A549 (cell line): ENCODE measurements around the gene CRYBA1.

Source experiments
- CBX8 ChIP-seq: fragments of 200-600 bp; sonication (generic); IDR thresholded peaks from 2 replicates; pipeline ENCODE4 v1.6.1; 2016
- CHD2 ChIP-seq: fragments of 150-350 bp; IDR thresholded peaks from 2 replicates; pipeline ENCODE4 v1.6.1; 2014; ENCODE audit warnings: low read length; ENCODE audit not compliant: partially characterized antibody
- EHF ChIP-seq: fragments of 250-450 bp; sonication (Bioruptor Pico); IDR thresholded peaks from 2 replicates; pipeline ENCODE4 v1.5.0; 2020; ENCODE audit warnings: mild to moderate bottlenecking
- MAZ ChIP-seq: fragments of 150-350 bp; IDR thresholded peaks from 2 replicates; pipeline ENCODE4 v1.6.1; 2014; ENCODE audit warnings: antibody characterized with exemption, low read depth, low read length, borderline replicate concordance
- MYC ChIP-seq: IDR thresholded peaks from 2 replicates; pipeline ENCODE4 v1.6.1; 2012; ENCODE audit warnings: mild to moderate bottlenecking, inconsistent platforms, low read length, improper control_type of control experiment, borderline replicate concordance
- REST ChIP-seq: fragments of 200-600 bp; sonication (generic); IDR thresholded peaks from 2 replicates; pipeline ENCODE4 v1.6.1; 2016; ENCODE audit warnings: antibody characterized with exemption, mild to moderate bottlenecking, moderate library complexity
- RNF2 ChIP-seq: fragments of 200-600 bp; sonication (generic); IDR thresholded peaks from 2 replicates; pipeline ENCODE4 v1.6.1; 2016; ENCODE audit warnings: low read depth, mild to moderate bottlenecking, antibody characterized with exemption, moderate library complexity, borderline replicate concordance
- SREBF2 ChIP-seq: fragments of 450-650 bp; IDR thresholded peaks from 2 replicates; pipeline ENCODE4 v1.6.1; 2014; ENCODE audit warnings: mild to moderate bottlenecking, moderate library complexity
- TF ChIP-seq, protein P1 (sequence below): fragments of >200 bp; sonication (Bioruptor Twin); formaldehyde crosslinking; IDR thresholded peaks from 3 replicates; pipeline ENCODE4 v1.5.1; 2016
- TF ChIP-seq, protein P2 (sequence below): IDR thresholded peaks from 2 replicates; pipeline ENCODE4 v1.6.1; 2012
- TF ChIP-seq, protein P3 (sequence below): fragments of 250-450 bp; sonication (Bioruptor Pico); IDR thresholded peaks from 2 replicates; pipeline ENCODE4 v1.5.0; 2021; ENCODE audit warnings: mild to moderate bottlenecking, moderate library complexity, borderline replicate concordance

- TF ChIP-seq, protein P1, sequence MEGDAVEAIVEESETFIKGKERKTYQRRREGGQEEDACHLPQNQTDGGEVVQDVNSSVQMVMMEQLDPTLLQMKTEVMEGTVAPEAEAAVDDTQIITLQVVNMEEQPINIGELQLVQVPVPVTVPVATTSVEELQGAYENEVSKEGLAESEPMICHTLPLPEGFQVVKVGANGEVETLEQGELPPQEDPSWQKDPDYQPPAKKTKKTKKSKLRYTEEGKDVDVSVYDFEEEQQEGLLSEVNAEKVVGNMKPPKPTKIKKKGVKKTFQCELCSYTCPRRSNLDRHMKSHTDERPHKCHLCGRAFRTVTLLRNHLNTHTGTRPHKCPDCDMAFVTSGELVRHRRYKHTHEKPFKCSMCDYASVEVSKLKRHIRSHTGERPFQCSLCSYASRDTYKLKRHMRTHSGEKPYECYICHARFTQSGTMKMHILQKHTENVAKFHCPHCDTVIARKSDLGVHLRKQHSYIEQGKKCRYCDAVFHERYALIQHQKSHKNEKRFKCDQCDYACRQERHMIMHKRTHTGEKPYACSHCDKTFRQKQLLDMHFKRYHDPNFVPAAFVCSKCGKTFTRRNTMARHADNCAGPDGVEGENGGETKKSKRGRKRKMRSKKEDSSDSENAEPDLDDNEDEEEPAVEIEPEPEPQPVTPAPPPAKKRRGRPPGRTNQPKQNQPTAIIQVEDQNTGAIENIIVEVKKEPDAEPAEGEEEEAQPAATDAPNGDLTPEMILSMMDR, result no peak
- TF ChIP-seq MYC, result no peak
- no peak for TF ChIP-seq REST
- no peak for TF ChIP-seq CHD2
- TF ChIP-seq, protein P2, sequence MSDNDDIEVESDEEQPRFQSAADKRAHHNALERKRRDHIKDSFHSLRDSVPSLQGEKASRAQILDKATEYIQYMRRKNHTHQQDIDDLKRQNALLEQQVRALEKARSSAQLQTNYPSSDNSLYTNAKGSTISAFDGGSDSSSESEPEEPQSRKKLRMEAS, result no peak
- no peak for TF ChIP-seq EHF (CRISPR knock-in tag)
- TF ChIP-seq, protein P3, sequence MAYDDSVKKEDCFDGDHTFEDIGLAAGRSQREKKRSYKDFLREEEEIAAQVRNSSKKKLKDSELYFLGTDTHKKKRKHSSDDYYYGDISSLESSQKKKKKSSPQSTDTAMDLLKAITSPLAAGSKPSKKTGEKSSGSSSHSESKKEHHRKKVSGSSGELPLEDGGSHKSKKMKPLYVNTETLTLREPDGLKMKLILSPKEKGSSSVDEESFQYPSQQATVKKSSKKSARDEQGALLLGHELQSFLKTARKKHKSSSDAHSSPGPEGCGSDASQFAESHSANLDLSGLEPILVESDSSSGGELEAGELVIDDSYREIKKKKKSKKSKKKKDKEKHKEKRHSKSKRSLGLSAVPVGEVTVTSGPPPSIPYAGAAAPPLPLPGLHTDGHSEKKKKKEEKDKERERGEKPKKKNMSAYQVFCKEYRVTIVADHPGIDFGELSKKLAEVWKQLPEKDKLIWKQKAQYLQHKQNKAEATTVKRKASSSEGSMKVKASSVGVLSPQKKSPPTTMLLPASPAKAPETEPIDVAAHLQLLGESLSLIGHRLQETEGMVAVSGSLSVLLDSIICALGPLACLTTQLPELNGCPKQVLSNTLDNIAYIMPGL (CRISPR knock-in tag), result no peak
- TF ChIP-seq MAZ, result no peak
- no peak for TF ChIP-seq SREBF2
- TF ChIP-seq RNF2, result no peak
- TF ChIP-seq CBX8, result no peak
Measured at GRCh38 chr17:29209073-29209472, 37.6 kb upstream of the CRYBA1 start.
